ENCODE measurements around the gene CWC22. TPM values are rescaled to one million over a fixed set of nuclear protein-coding genes. Genes with fewer than 3 reads are reported as not detected.
A peak's percentile ranks its signal among the peaks of the same experiment; 100 is the strongest.

CWC22 gene
- total and polyA plus RNA-seq, 2 of the 13 experiments (the other 11 are each of a cell fraction or from before 2014, with no cell fraction given): 5.7 to 29.2 TPM

DNA sequence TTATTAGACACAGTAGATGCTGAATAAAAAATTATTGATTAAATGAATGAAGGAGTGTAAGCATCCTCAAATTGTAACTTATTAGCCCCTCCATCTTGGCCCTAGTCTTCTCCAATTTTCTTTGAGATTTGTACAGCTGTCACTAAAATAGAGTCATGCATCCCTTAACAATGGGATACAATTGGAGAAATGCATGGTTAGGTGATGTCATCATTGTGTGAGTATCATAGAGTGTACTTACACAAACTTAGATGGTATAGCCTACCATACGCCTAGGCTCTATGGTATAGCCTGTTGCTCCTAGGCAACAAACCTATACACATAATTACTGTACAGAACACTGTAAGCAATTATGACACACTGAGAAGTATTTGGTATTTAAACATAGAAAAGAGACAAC, 107.4 kb downstream of the CWC22 start:
- 55% methylated on average over 1 of the region's 1 CpG for WGBS (ENCODE audit: low lambda C conversion rate)
- H3K9ac ChIP-seq (ENCODE audit: insufficient read depth, low read depth, low read length): no peak overlapping the region
- H3K4me3 ChIP-seq (replicated peaks in 1 of 3; ENCODE audit: insufficient read depth in 1 of 3, low read depth in 2 of 3, low read length in 3 of 3): no peak overlapping the region
- POLR2A ChIA-PET: no interaction called here
- H3K9me3 ChIP-seq (ENCODE audit: low read length): no peaks in the 10 kb centered on the region
- H3K27me3 ChIP-seq (ENCODE audit: control insufficient read depth in 1 of 2, insufficient read depth in 2 of 2, low read length in 2 of 2): no peaks in the 10 kb centered on the region; a peak in 1 of 5 replicates
- BruUV-seq (replicated peaks): no TSS peak
- TF ChIP-seq CREB1 (IDR thresholded peaks at IDR 0.05) (peak; percentile 51), CREB1 (CRISPR knock-in tag; IDR thresholded peaks at IDR 0.05) (no peak), GPBP1L1 (CRISPR knock-in tag; IDR thresholded peaks at IDR 0.05) (no peak), RBM39 (IDR thresholded peaks at IDR 0.05; ENCODE audit: low read depth, low read length, poor library complexity, severe bottlenecking) (no peak), STAT6 (CRISPR knock-in tag; IDR thresholded peaks at IDR 0.05; ENCODE audit: borderline replicate concordance) (no peak), ATF7 (IDR thresholded peaks at IDR 0.05) (peak; percentile 84), ATF7 (CRISPR knock-in tag; IDR thresholded peaks at IDR 0.05) (no peak)
- ATAC-seq (no peak), FAIRE-seq (no peak), DNase-seq (ENCODE audit: low spot score) (no peak)
- no peaks in the 10 kb centered on the region for H3K4me1 ChIP-seq (ENCODE audit: insufficient read depth, low read length)
- no peak overlapping the region for H3K27ac ChIP-seq (ENCODE audit: extremely low read length, insufficient read depth, low read length)
- no peaks in the 10 kb centered on the region for H3K36me3 ChIP-seq (replicated peaks in 1 of 2; ENCODE audit: control insufficient read depth in 1 of 2, insufficient read depth in 2 of 2, low read length in 2 of 2)
- no peaks in the 10 kb centered on the region for H4K20me1 ChIP-seq (ENCODE audit: insufficient read depth, low read length)
- in situ Hi-C loops (cut with HindIII; ENCODE audit: extremely low pct_ligation_motif_present, low pct_unique_long_range_greater_than_20kb): loop anchor here (5.0 kb wide), 1 partner anchor 57 kb away; no protein-coding TSS in a partner anchor
- H2AFZ ChIP-seq (ENCODE audit: low read length): no peak overlapping the region
- no peaks in the 10 kb centered on the region for H3K79me2 ChIP-seq (ENCODE audit: insufficient read depth, low read length)
- CTCF ChIA-PET (ENCODE audit: low intra/inter-chr PET ratio, low total read pairs): interaction anchor here (1.2 to 1.5 kb wide), 3 partner anchors 57 to 489 kb away, joined by 3 to 8 read pairs (median 4); no protein-coding TSS in a partner anchor
- H3K4me2 ChIP-seq (ENCODE audit: low read depth, low read length): no peak overlapping the region
- intact Hi-C loops (cut with micrococcal nuclease; ENCODE audit: unreplicated experiment): loop anchor here (1.0 to 5.0 kb wide), 2 partner anchors 57 to 477 kb away; no protein-coding TSS in a partner anchor
